Measurements from ENCODE around the gene ZNF629. TPM values are rescaled to one million over a fixed set of nuclear protein-coding genes. Genes with fewer than 3 reads are reported as not detected.

Gene ZNF629
- total RNA-seq, 2 donors from 2014 or later = 21.2 to 22.9 TPM

DNA sequence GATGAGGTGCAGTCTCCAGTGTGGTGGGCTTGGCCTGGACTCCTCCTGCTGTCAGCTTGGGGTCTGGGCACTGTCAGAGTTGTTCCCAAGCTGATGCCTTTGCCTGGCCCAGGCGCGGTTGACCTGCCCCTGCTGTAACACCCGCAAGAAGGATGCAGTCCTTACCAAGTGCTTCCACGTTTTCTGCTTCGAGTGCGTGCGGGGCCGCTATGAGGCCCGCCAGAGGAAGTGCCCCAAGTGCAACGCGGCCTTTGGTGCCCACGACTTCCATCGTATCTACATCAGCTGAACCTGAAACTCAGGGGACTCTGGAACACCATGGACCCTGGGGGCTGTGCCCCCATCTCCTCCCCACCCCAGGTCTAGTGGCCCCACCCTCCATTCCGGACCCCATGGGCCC is 13.2 kb downstream of the ZNF629 start:
- Histone ChIP-seq H3K27ac (no peak overlapping the region), H3K4me3 (no peak overlapping the region), H3K9me3 (no peaks in the 10 kb centered on the region), H3K27me3 (no peaks in the 10 kb centered on the region), H3K36me3 (peaks cover 55% of the 10 kb centered on the region), H3K4me1 (peaks cover 0 to 35% of the 10 kb centered on the region in 2 donors)
- TF ChIP-seq, protein P1, sequence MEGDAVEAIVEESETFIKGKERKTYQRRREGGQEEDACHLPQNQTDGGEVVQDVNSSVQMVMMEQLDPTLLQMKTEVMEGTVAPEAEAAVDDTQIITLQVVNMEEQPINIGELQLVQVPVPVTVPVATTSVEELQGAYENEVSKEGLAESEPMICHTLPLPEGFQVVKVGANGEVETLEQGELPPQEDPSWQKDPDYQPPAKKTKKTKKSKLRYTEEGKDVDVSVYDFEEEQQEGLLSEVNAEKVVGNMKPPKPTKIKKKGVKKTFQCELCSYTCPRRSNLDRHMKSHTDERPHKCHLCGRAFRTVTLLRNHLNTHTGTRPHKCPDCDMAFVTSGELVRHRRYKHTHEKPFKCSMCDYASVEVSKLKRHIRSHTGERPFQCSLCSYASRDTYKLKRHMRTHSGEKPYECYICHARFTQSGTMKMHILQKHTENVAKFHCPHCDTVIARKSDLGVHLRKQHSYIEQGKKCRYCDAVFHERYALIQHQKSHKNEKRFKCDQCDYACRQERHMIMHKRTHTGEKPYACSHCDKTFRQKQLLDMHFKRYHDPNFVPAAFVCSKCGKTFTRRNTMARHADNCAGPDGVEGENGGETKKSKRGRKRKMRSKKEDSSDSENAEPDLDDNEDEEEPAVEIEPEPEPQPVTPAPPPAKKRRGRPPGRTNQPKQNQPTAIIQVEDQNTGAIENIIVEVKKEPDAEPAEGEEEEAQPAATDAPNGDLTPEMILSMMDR (IDR thresholded peaks at IDR 0.05) = no peak
- no peak for DNase-seq (ENCODE audit: low spot score)

DNA sequence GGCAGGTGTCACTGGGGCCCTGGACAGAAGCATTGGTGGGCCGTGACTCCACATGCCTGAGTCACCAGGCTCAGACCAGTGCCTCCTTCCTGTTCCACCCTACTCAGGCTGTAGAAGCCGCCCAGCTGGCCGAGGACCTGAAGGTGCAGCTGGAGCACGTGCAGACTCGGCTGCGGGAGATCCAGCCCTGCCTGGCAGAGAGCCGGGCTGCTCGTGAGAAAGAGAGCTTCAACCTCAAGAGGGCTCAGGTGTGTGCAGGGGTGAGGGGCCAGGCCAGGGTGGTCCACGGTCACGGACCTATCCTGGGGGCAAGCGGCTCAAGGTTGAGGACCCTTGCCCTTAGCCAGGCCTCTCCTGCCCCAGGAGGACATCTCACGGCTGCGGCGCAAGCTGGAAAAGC is 15.3 kb downstream of the ZNF629 start:
- H3K9me3 ChIP-seq = no peaks in the 10 kb centered on the region
- H3K4me3 ChIP-seq = no peak overlapping the region
- TF ChIP-seq, protein P1 (IDR thresholded peaks at IDR 0.05) = no peak
- no peak overlapping the region for H3K27ac ChIP-seq
- H3K4me1 ChIP-seq = peaks cover 0 to 27% of the 10 kb centered on the region in 2 donors
- no peaks in the 10 kb centered on the region for H3K27me3 ChIP-seq
- DNase-seq (ENCODE audit: low spot score) = no peak
- H3K36me3 ChIP-seq = peaks cover 74% of the 10 kb centered on the region

DNA sequence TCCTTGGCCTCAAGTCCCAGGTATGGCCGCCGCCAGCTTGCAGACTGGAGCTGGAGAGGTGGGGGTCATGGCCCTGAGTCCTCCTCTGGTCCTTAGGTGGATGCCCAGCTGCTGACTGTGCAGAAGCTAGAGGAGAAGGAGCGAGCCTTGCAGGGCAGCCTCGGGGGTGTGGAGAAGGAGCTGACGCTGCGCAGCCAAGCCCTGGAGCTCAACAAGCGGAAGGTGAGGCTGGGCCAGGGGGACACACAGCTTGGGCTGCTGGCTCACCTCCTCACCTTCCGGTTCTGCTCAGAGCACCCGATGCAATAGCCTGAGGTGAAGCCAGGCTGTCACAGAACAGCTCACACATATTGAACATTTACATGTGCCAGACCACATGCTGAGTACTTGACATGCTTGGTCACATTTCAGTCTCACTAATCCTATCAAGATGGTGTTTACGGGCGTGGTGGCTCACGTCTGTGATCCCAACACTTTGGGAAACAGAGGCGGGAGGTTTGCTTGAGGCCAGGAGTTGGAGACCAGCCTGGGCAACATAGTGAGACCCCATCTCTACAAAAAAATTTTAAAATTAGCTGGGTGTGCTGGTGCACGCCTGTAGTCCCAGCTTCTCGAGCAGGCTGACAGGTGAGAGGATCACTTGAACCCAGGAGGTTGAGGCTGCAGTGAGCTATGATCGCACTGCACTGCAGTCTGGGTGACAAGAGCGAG is 17.5 kb downstream of the ZNF629 start:
- Histone ChIP-seq H3K4me1 (peaks cover 0 to 17% of the 10 kb centered on the region in 2 donors), H3K27ac (no peak overlapping the region), H3K9me3 (no peaks in the 10 kb centered on the region), H3K36me3 (peaks cover 96% of the 10 kb centered on the region), H3K27me3 (no peaks in the 10 kb centered on the region), H3K4me3 (no peak overlapping the region)
- TF ChIP-seq, protein P1 (IDR thresholded peaks at IDR 0.05) = no peak
- no peak for DNase-seq (ENCODE audit: low spot score)

DNA sequence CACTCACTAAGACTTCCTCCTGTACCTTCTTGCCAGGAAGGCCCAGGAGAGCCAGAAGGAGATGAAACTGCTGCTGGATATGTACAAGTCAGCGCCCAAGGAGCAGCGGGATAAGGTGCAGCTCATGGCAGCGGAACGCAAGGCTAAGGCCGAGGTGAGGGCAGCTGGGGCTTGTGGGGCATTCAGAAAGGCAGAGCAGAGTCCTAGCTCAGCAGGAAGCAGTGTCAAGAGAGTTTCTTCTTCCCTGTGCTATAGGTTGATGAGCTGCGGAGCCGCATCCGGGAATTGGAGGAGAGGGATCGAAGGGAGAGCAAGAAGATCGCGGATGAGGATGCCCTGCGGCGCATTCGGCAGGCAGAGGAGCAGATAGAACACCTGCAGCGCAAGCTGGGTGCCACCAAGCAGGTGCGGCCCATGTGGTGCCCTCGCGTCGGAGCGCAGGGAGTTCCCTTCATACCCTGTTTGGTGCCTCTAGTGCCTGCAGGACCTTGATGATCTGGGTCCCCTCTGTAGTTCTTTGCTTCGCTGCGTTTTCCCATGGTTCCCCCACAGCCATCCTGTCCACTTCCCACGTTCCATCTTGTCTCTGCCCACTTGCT is 18.3 kb downstream of the ZNF629 start:
- H3K4me3 ChIP-seq = no peak overlapping the region
- peaks cover 0 to 17% of the 10 kb centered on the region in 2 donors for H3K4me1 ChIP-seq
- TF ChIP-seq, protein P1 (IDR thresholded peaks at IDR 0.05) = no peak
- H3K9me3 ChIP-seq = no peaks in the 10 kb centered on the region
- DNase-seq (ENCODE audit: low spot score) = no peak
- H3K27ac ChIP-seq = no peak overlapping the region
- H3K36me3 ChIP-seq = peaks cover 98% of the 10 kb centered on the region
- no peaks in the 10 kb centered on the region for H3K27me3 ChIP-seq

DNA sequence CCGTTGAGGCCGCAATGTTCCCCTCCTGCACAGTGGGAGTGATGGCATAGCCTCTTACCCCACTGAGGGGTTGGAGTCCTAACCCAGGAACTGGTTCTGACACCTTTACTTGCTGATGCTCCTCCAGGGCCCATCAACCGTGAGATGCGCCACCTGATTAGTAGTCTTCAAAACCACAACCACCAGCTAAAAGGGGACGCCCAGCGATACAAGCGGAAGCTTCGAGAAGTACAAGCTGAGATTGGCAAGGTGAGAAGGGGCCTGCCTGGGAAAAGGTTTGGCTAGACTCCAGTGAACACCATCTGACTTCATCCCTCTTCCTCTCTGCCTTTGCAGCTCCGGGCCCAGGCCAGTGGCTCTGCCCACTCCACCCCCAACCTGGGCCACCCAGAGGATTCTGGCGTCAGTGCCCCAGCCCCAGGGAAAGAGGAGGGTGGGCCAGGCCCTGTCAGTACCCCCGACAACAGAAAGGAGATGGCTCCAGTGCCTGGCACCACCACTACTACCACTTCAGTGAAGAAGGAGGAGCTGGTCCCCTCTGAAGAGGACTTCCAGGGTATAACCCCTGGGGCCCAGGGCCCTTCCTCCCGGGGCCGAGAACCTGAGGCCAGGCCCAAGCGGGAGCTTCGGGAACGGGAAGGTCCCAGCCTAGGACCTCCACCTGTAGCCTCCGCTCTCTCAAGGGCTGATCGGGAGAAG is 19.1 kb downstream of the ZNF629 start:
- peaks cover 0 to 24% of the 10 kb centered on the region in 2 donors for H3K4me1 ChIP-seq
- H3K27ac ChIP-seq = peak overlapping the region; percentile 16 to 72
- H3K27me3 ChIP-seq = no peaks in the 10 kb centered on the region
- H3K9me3 ChIP-seq = no peaks in the 10 kb centered on the region
- H3K4me3 ChIP-seq = no peak overlapping the region
- DNase-seq (ENCODE audit: low spot score) = no peak
- H3K36me3 ChIP-seq = peaks cover 96% of the 10 kb centered on the region
- TF ChIP-seq, protein P1 (IDR thresholded peaks at IDR 0.05) = no peak

Measured in right atrium auricular region (tissue), 2 donors.